Heart right ventricle (tissue), 16 donors: ENCODE results near the gene HIP1R. TPM values are rescaled to one million over a fixed set of nuclear protein-coding genes. Genes with fewer than 3 reads are reported as not detected.

Source experiments
- ATAC-seq, 8 donors: fragments of 200-7000 bp; cut with Tn5 transposase; one replicate each; pipeline ENCODE4 v1.9.1; 2020; ENCODE audit warnings: mild to moderate bottlenecking in 8 of 8, moderate library complexity in 8 of 8, moderate number of reproducible peaks in 1 of 8
- DNase-seq, 2 donors: peaks; one replicate each; pipeline ENCODE4 v3.0.0-alpha.2; 2020
- H3K27ac ChIP-seq, 10 donors: fragments of 200-600 bp; sonication (generic) in 2 of 10; one replicate each; pipeline versions ENCODE4 v1.5.0 to v1.8.0; 2020 to 2022; ENCODE audit warnings: mild to moderate bottlenecking in 3 of 10
- H3K27me3 ChIP-seq, 7 donors: fragments of 200-600 bp; one replicate each; pipeline ENCODE4 v1.8.0; 2021 to 2022; ENCODE audit warnings: mild to moderate bottlenecking in 2 of 7
- H3K36me3 ChIP-seq, 9 donors: fragments of 200-600 bp; sonication (generic) in 1 of 9; one replicate each; pipeline versions ENCODE4 v1.5.0 to v1.8.0; 2020 to 2022; ENCODE audit warnings: mild to moderate bottlenecking in 2 of 9
- H3K4me1 ChIP-seq, 9 donors: fragments of 200-600 bp; sonication (generic) in 1 of 9; one replicate each; pipeline versions ENCODE4 v1.5.0 to v1.8.0; 2020 to 2022; ENCODE audit warnings: mild to moderate bottlenecking in 4 of 9
- H3K4me3 ChIP-seq, 10 donors: fragments of 200-600 bp; sonication (generic) in 2 of 10; one replicate each; pipeline versions ENCODE4 v1.5.0 to v1.8.0; 2020 to 2022; ENCODE audit warnings: mild to moderate bottlenecking in 7 of 10, moderate library complexity in 2 of 10
- H3K9me3 ChIP-seq, 11 donors: fragments of 200-600 bp in 10 of 11; sonication (generic) in 2 of 11; one replicate each; pipeline versions ENCODE4 v1.5.0 to v1.8.0; 2013 to 2022; ENCODE audit warnings: mild to moderate bottlenecking in 2 of 11, control low read depth in 1 of 11, moderate library complexity in 1 of 11
- CTCF ChIP-seq, 9 donors: fragments of 200-600 bp; sonication (generic) in 2 of 9; IDR thresholded peaks; one replicate each; pipeline versions ENCODE4 v1.5.0 to v1.8.0; 2021 to 2022; ENCODE audit warnings: antibody characterized with exemption in 9 of 9, mild to moderate bottlenecking in 5 of 9, moderate library complexity in 1 of 9
- WGBS, 2 donors: extraction: QIAGEN DNeasy Blood & Tissue Kit; methylation state at CpG; one replicate each; pipeline ENCODE4 v1.1.7; 2013; ENCODE audit warnings: inconsistent platforms in 1 of 2; 5-methylcytosine and 5-hydroxymethylcytosine counted together
- intact Hi-C, 10 donors: fragments of 100-400 bp; cut with DNase I; formaldehyde crosslinking; loops; one replicate each; pipeline versions ENCODE4 v1.11.1 to v1.14.2; 2022
- polyA plus RNA-seq, 2 donors: library from polyadenylated mRNA; stranded (reverse); fragments of 200-250 nt; gene quantifications; one replicate each; pipeline ENCODE4 v1.2.3, GENCODE V29; 2013
- total RNA-seq, 10 donors: library from RNA; stranded (reverse); fragmentation: NEBNext Ultra II Directional in 3 of 10; extraction: Animal tissue kit (Norgen Biotek cat#: 25700) in 3 of 10; gene quantifications; one replicate each; pipeline versions ENCODE4 v1.2.1 to v1.2.4, GENCODE V29; 2021 to 2023
- donor health status: Arrhythmogenic right ventricular cardiomyopathy.
- donor health status: ischemic (EF 13 %, LVEDD 7.1; RV severe dilation, severe dysfunction).
- donor health status: healthy with polysubstance abuse.
- donor health status: DM: no; HTN: yes; CAD: no.
- donor health status: DM: no; HTN: no; CAD: no.
- donor health status: ischemic (EF 25% LVEDD 6.9; RV normal size, moderate dysfunction).
- donor health status: ischemic (EF 25% LVEDD 5.7; RV mildly dilated, moderate dysfunction).
- donor health status: healthy.
- donor health status: DM: yes; HTN: yes; CAD: no.
- donor health status: Ischemic cardiomyopathy.
- donor health status: ischemic (EF 35%, LVEDD 5.7; RV mildly dilated, moderate dysfunction).
- donor health status: nonischemic (EF 11% LVEDD 7.7; RV severe dilation, severe dysfunction).
- donor health status: DM: yes; HTN: yes; CAD: no.
- donor health status: PGD.
- donor health status: ischemic (EF 29% LVEDD 5.4; RV normal size, mild dysfunction).
- donor health status: nonischemic (EF 23%, LVEDD 6.1; RV moderate dilation, normal function).

The HIP1R gene
- total and polyA plus RNA-seq, 12 donors = 13.7 to 37.7 (median 18.0) TPM

GRCh38 chr12:122840580-122841513, 5.6 kb downstream of the HIP1R start:
- Histone ChIP-seq H3K36me3 (no peaks in the 10 kb centered on the region), H3K4me3 (no peak overlapping the region), H3K9me3 (peaks cover 0 to 4% (median 0%) of the 10 kb centered on the region in 11 donors), H3K4me1 (peaks cover 6 to 71% (median 46%) of the 10 kb centered on the region in 9 donors), H3K27me3 (peaks cover 0 to 12% (median 0%) of the 10 kb centered on the region in 7 donors), H3K27ac (peak overlapping the region; percentile 26 to 98 (median 88))
- ATAC-seq (peak in 1 of 8 donors; percentile 6), DNase-seq (no peak)
- intact Hi-C loops = loop anchor here in 1 of 10 donors (10.0 kb wide), 1 partner anchor 46 kb away; no protein-coding TSS in a partner anchor
- no peak for TF ChIP-seq CTCF (IDR thresholded peaks at IDR 0.05)
- 85 to 87% methylated on average over 26 of the region's 26 CpGs for WGBS, 2 donors

GRCh38 chr12:122841544-122842321, 6.5 kb downstream of the HIP1R start:
- DNase-seq (no peak), ATAC-seq (peak; percentile 34 to 88 (median 75))
- 43 to 48% methylated on average over 23 of the region's 23 CpGs for WGBS, 2 donors
- Histone ChIP-seq H3K36me3 (no peaks in the 10 kb centered on the region), H3K27ac (peak overlapping the region; percentile 77 to 98 (median 88)), H3K4me1 (peaks cover 6 to 64% (median 42%) of the 10 kb centered on the region in 9 donors), H3K9me3 (peaks cover 0 to 4% (median 0%) of the 10 kb centered on the region in 11 donors), H3K27me3 (peaks cover 0 to 3% (median 0%) of the 10 kb centered on the region in 7 donors), H3K4me3 (peak overlapping the region in 1 of 10 donors; percentile 6)
- intact Hi-C loops = loop anchor here in 1 of 10 donors (10.0 kb wide), 1 partner anchor 47 kb away; no protein-coding TSS in a partner anchor
- TF ChIP-seq CTCF (IDR thresholded peaks at IDR 0.05) = no peak

GRCh38 chr12:122842505-122843405, 7.5 kb downstream of the HIP1R start:
- WGBS, 2 donors = 77 to 80% methylated on average over 22 of the region's 22 CpGs
- H3K4me1 ChIP-seq = peaks cover 6 to 54% (median 38%) of the 10 kb centered on the region in 9 donors
- ATAC-seq = peak in 6 of 8 donors; percentile 4 to 34 (median 19)

More at GRCh38 chr12:122842505-122843405, 7.5 kb downstream of the HIP1R start:
- peak overlapping the region; percentile 77 to 98 (median 88) for H3K27ac ChIP-seq
- no peaks in the 10 kb centered on the region for H3K36me3 ChIP-seq
- peaks cover 0 to 4% (median 0%) of the 10 kb centered on the region in 11 donors for H3K9me3 ChIP-seq
- H3K27me3 ChIP-seq = no peaks in the 10 kb centered on the region
- H3K4me3 ChIP-seq = no peak overlapping the region
- no peak for DNase-seq
- TF ChIP-seq CTCF (IDR thresholded peaks at IDR 0.05) = no peak
- intact Hi-C loops = loop anchor here in 1 of 10 donors (10.0 kb wide), 1 partner anchor 48 kb away; no protein-coding TSS in a partner anchor
